B cell (primary cell): Measurements from ENCODE around the gene SCART1. TPM values are rescaled to one million over a fixed set of nuclear protein-coding genes. Genes with fewer than 3 reads are reported as not detected.

Experiments
- ATAC-seq: fragments of 200-7000 bp; cut with Tn5 transposase; one replicate; pipeline ENCODE4 v1.10.0; 2021; ENCODE audit warnings: low read depth, mild to moderate bottlenecking, moderate number of reproducible peaks, moderate library complexity
- CTCF ChIA-PET: fragments of 350-600 bp; sonication (Branson Sonifier 250); formaldehyde crosslinking; loops from one replicate; lab custom pipeline; 2021; ENCODE audit warnings: antibody characterized with exemption, inconsistent platforms; lab: Charles Lee
- POLR2A ChIA-PET: fragments of 350-600 bp; sonication (Branson Sonifier 250); formaldehyde crosslinking; loops from one replicate; lab custom pipeline; 2021; ENCODE audit warnings: antibody characterized with exemption; lab: Charles Lee
- DNase-seq: peaks from one replicate; pipeline ENCODE4 v3.0.0; 2013
- H2AFZ ChIP-seq: 2 replicates; pipeline ENCODE4 v1.6.1; 2012; ENCODE audit warnings: mild to moderate bottlenecking, low read depth, low read length; ENCODE audit not compliant: insufficient read depth, poor library complexity, severe bottlenecking
- H3K27ac ChIP-seq, 2 donors: 1 replicate in 1 of 2; 2 replicates in 1 of 2; pipeline ENCODE4 v1.5.1; 2012 to 2013; ENCODE audit warnings: low read length in 2 of 2, mild to moderate bottlenecking in 2 of 2, moderate library complexity in 1 of 2
- H3K27me3 ChIP-seq, 4 experiments: fragments of 200-600 bp in 1 of 4; sonication (generic) in 1 of 4; replicated peaks in 1 of 4; 1 replicate in 2 of 4; 2 replicates in 2 of 4; pipeline versions ENCODE4 v1.6.1 to v1.7.0; 2013 to 2016; ENCODE audit warnings: low read length in 3 of 4, mild to moderate bottlenecking in 2 of 4, mixed read lengths in 1 of 4, moderate library complexity in 1 of 4; ENCODE audit not compliant: insufficient read depth in 4 of 4, control insufficient read depth in 3 of 4; ENCODE audit errors: control extremely low read depth in 1 of 4
- H3K36me3 ChIP-seq, 2 experiments: replicated peaks in 1 of 2; 1 replicate in 1 of 2; 2 replicates in 1 of 2; pipeline versions ENCODE4 v1.6.1 to v1.7.1; 2013; ENCODE audit warnings: low read length in 1 of 2; ENCODE audit not compliant: insufficient read depth in 2 of 2, control insufficient read depth in 1 of 2; ENCODE audit errors: control extremely low read depth in 1 of 2, extremely low read depth in 1 of 2
- H3K4me1 ChIP-seq, 2 donors: fragments of 200-600 bp in 1 of 2; sonication (generic) in 1 of 2; 1 replicate in 1 of 2; 2 replicates in 1 of 2; pipeline versions ENCODE4 v1.5.1 to v1.6.1; 2013 to 2017; ENCODE audit warnings: low read length in 2 of 2; ENCODE audit not compliant: control insufficient read depth in 2 of 2, insufficient read depth in 2 of 2
- H3K4me2 ChIP-seq: replicated peaks from 2 replicates; pipeline ENCODE3; 2012; ENCODE audit warnings: mild to moderate bottlenecking, low read depth, low read length; ENCODE audit not compliant: poor library complexity, severe bottlenecking
- H3K4me3 ChIP-seq, 5 experiments: fragments of 200-600 bp in 1 of 5; sonication (generic) in 1 of 5; 1 replicate in 3 of 5; 2 replicates in 2 of 5; pipeline versions ENCODE4 v1.5.1 to v1.7.0; 2011 to 2016; ENCODE audit warnings: low read length in 4 of 5, mild to moderate bottlenecking in 4 of 5, low read depth in 2 of 5, control low read depth in 1 of 5, moderate library complexity in 1 of 5; ENCODE audit not compliant: insufficient read depth in 1 of 5; ENCODE audit errors: control extremely low read depth in 1 of 5, extremely low read depth in 1 of 5
- H3K79me2 ChIP-seq: fragments of 200-600 bp; sonication (generic); one replicate; pipeline ENCODE4 v1.6.0; 2016; ENCODE audit warnings: low read length; ENCODE audit not compliant: control insufficient read depth, insufficient read depth
- H3K9ac ChIP-seq: fragments of 200-600 bp; sonication (generic); 2 replicates; pipeline ENCODE4 v1.6.1; 2017; ENCODE audit warnings: mild to moderate bottlenecking, low read length, moderate library complexity
- H3K9me3 ChIP-seq, 3 donors: one replicate each; pipeline versions ENCODE4 v1.6.1 to v1.7.1; 2013; ENCODE audit warnings: low read length in 2 of 3; ENCODE audit not compliant: control insufficient read depth in 2 of 3, insufficient read depth in 1 of 3; ENCODE audit errors: control extremely low read depth in 1 of 3
- H4K20me1 ChIP-seq: 2 replicates; pipeline ENCODE4 v1.6.0; 2012; ENCODE audit warnings: mild to moderate bottlenecking, low read length; ENCODE audit not compliant: insufficient read depth, control insufficient read depth, poor library complexity, severe bottlenecking
- H3K27ac Mint-ChIP-seq: one replicate; pipeline ENCODE4 v1.8.0; 2021; ENCODE audit warnings: mixed read lengths
- H3K27me3 Mint-ChIP-seq: one replicate; pipeline ENCODE4 v1.8.0; 2021; ENCODE audit warnings: mixed read lengths
- H3K4me1 Mint-ChIP-seq: one replicate; pipeline ENCODE4 v1.8.0; 2021; ENCODE audit warnings: mixed read lengths
- H3K4me3 Mint-ChIP-seq: one replicate; pipeline ENCODE4 v1.8.0; 2021; ENCODE audit warnings: mixed read lengths
- H3K9me3 Mint-ChIP-seq: one replicate; pipeline ENCODE4 v1.8.0; 2022; ENCODE audit warnings: mixed read lengths; ENCODE audit not compliant: insufficient read depth
- CTCF ChIP-seq: fragments of 200-600 bp; IDR thresholded peaks from one replicate; pipeline ENCODE4 v1.8.0; 2022; ENCODE audit warnings: antibody characterized with exemption, mild to moderate bottlenecking
- EZH2 ChIP-seq: IDR thresholded peaks from 2 replicates; pipeline ENCODE4 v1.6.1; 2012; ENCODE audit warnings: borderline replicate concordance, low read depth, mild to moderate bottlenecking, moderate library complexity, low read length; ENCODE audit not compliant: insufficient read depth, poor library complexity, severe bottlenecking
- WGBS: methylation state at CpG from one replicate; pipeline ENCODE4 v1.1.5; 2013; ENCODE audit warnings: missing lambda C conversion rate; ENCODE audit not compliant: insufficient coverage; 5-methylcytosine and 5-hydroxymethylcytosine counted together
- intact Hi-C: fragments of 100-400 bp; cut with micrococcal nuclease; formaldehyde crosslinking; loops from one replicate; pipeline ENCODE4 v1.10.0; 2022
- polyA plus RNA-seq: library from polyadenylated mRNA; depleted of rRNA; stranded (reverse); fragments of >200 nt; gene quantifications from 2 replicates; pipeline ENCODE4 v1.2.3, GENCODE V29; 2012
- total RNA-seq, 2 donors: library from RNA; stranded (reverse); fragments of 120-200 nt in 1 of 2; gene quantifications; 1 replicate in 1 of 2; 2 replicates in 1 of 2; pipeline versions ENCODE4 v1.2.3 to v1.2.4, GENCODE V29; 2013 to 2022

Gene SCART1
- total and polyA plus RNA-seq, 2 donors (not counting 1 experiment from before 2014, with no cell fraction given), result 4.1 to 4.7 TPM

- Histone ChIP-seq H3K4me2 (no peak overlapping the region), H2AFZ (no peak overlapping the region), H3K4me3 (no peak overlapping the region), H3K4me1 (peaks cover 2 to 5% of the 10 kb centered on the region in 2 donors), H3K27me3 (peaks cover 0 to 4% (median 2%) of the 10 kb centered on the region in 4 experiments), H3K9me3 (no peaks in the 10 kb centered on the region), H4K20me1 (peaks cover 42% of the 10 kb centered on the region), H3K79me2 (peaks cover 25% of the 10 kb centered on the region), H3K27ac (no peak overlapping the region), H3K9ac (no peak overlapping the region), H3K36me3 (peaks cover 3 to 11% of the 10 kb centered on the region in 2 experiments)
- intact Hi-C loops, result no loop called here
- peaks cover 6% of the 10 kb centered on the region for H3K4me1 Mint-ChIP-seq
- no peak for ATAC-seq
- H3K9me3 Mint-ChIP-seq, result no peaks in the 10 kb centered on the region
- no peak for TF ChIP-seq EZH2
- no peak for TF ChIP-seq CTCF
- no peaks in the 10 kb centered on the region for H3K27me3 Mint-ChIP-seq
- ChIA-PET CTCF (no interaction called here), POLR2A (no interaction called here)
- WGBS, result 78% methylated on average over 5 of the region's 6 CpGs
- no peak overlapping the region for H3K27ac Mint-ChIP-seq
- no peak for DNase-seq
- H3K4me3 Mint-ChIP-seq, result no peak overlapping the region
Measured at GRCh38 chr10:133420579-133420978, 33.2 kb upstream of the SCART1 start.

GRCh38 chr10:133421336-133422222 lies 32.2 kb upstream of the SCART1 start:
- no peak overlapping the region for H3K27ac Mint-ChIP-seq

More at GRCh38 chr10:133421336-133422222, 32.2 kb upstream of the SCART1 start:
- peaks cover 20% of the 10 kb centered on the region for H3K79me2 ChIP-seq
- Mint-ChIP-seq H3K4me3 (no peak overlapping the region), H3K27me3 (no peaks in the 10 kb centered on the region), H3K9me3 (no peaks in the 10 kb centered on the region), H3K4me1 (peaks cover 6% of the 10 kb centered on the region)
- intact Hi-C loops, result no loop called here
- ATAC-seq, result no peak
- no peak overlapping the region for H3K4me2 ChIP-seq
- ChIA-PET CTCF (interaction anchor here (1.2 kb wide), 1 partner anchor 92 kb away, joined by 4 read pairs; no protein-coding TSS in a partner anchor), POLR2A (no interaction called here)
- H3K4me3 ChIP-seq, result no peak overlapping the region
- DNase-seq, result no peak
- H3K27ac ChIP-seq, result no peak overlapping the region
- H3K9ac ChIP-seq, result no peak overlapping the region
- peaks cover 0 to 4% (median 2%) of the 10 kb centered on the region in 4 experiments for H3K27me3 ChIP-seq
- H4K20me1 ChIP-seq, result peaks cover 37% of the 10 kb centered on the region
- H3K4me1 ChIP-seq, result peaks cover 2 to 5% of the 10 kb centered on the region in 2 donors
- WGBS, result 92% methylated on average over 16 of the region's 17 CpGs
- H2AFZ ChIP-seq, result no peak overlapping the region
- H3K36me3 ChIP-seq, result peaks cover 0 to 9% of the 10 kb centered on the region in 2 experiments
- no peaks in the 10 kb centered on the region for H3K9me3 ChIP-seq
- TF ChIP-seq EZH2 (no peak), CTCF (no peak)
